MCF 10A (cell line): ENCODE data around the gene CWC25. TPM values are rescaled to one million over a fixed set of nuclear protein-coding genes. Genes with fewer than 3 reads are reported as not detected.

ENCODE experiments used
- BruUV-seq: library from RNA; stranded (reverse); fragments of 400-500 nt; replicated peaks from 2 replicates; lab custom pipeline; 2021; lab: Mats Ljungman, UMichigan
- CTCF ChIA-PET: fragments of 300-600 bp; sonication (Branson Sonifier 250); formaldehyde crosslinking; extraction: SDS; loops from one replicate; lab custom pipeline; 2021; ENCODE audit warnings: antibody characterized with exemption, inconsistent platforms; lab: Yijun Ruan, JAX
- POLR2A ChIA-PET: fragments of 300-600, 350-650 bp; sonication (Branson Sonifier 250); formaldehyde crosslinking; extraction: SDS; loops from one replicate; lab custom pipeline; 2020; ENCODE audit warnings: antibody characterized with exemption, inconsistent platforms; lab: Yijun Ruan, JAX
- DNase-seq: peaks from one replicate; pipeline ENCODE4 v3.0.0-alpha.2; 2018; ENCODE audit not compliant: unreplicated experiment
- H3K27ac Mint-ChIP-seq: one replicate; pipeline ENCODE4 v1.8.0; 2022; ENCODE audit warnings: mild to moderate bottlenecking, low read depth, mixed read lengths; ENCODE audit not compliant: unreplicated experiment
- H3K27me3 Mint-ChIP-seq: one replicate; pipeline ENCODE4 v1.8.0; 2022; ENCODE audit warnings: mixed read lengths; ENCODE audit not compliant: insufficient read depth, unreplicated experiment
- H3K36me3 Mint-ChIP-seq: one replicate; pipeline ENCODE4 v1.8.0; 2022; ENCODE audit warnings: mild to moderate bottlenecking, moderate library complexity, mixed read lengths; ENCODE audit not compliant: insufficient read depth, unreplicated experiment
- H3K4me1 Mint-ChIP-seq: one replicate; pipeline ENCODE4 v1.8.0; 2022; ENCODE audit warnings: mixed read lengths; ENCODE audit not compliant: insufficient read depth, unreplicated experiment
- H3K4me3 Mint-ChIP-seq: one replicate; pipeline ENCODE4 v1.8.0; 2022; ENCODE audit warnings: mild to moderate bottlenecking, moderate library complexity, mixed read lengths; ENCODE audit not compliant: unreplicated experiment
- H3K9me3 Mint-ChIP-seq: one replicate; pipeline ENCODE4 v1.8.0; 2022; ENCODE audit warnings: mixed read lengths; ENCODE audit not compliant: unreplicated experiment
- CTCF ChIP-seq: fragments of 200-600 bp; IDR thresholded peaks from one replicate; pipeline ENCODE4 v1.8.0; 2022; ENCODE audit warnings: antibody characterized with exemption, mild to moderate bottlenecking; ENCODE audit not compliant: unreplicated experiment
- intact Hi-C: fragments of 100-400 bp; cut with micrococcal nuclease; formaldehyde crosslinking; loops from 2 replicates; pipeline ENCODE4 v1.14.1; 2022
- total RNA-seq: library from RNA; stranded (reverse); gene quantifications from 2 replicates; pipeline ENCODE4 v1.2.3, GENCODE V29; 2022

The CWC25 gene
- total RNA-seq, 1 experiment from 2014 or later = 23.4 TPM

- Mint-ChIP-seq H3K4me1 (peaks cover 28% of the 10 kb centered on the region), H3K27ac (peak overlapping the region; percentile 98), H3K27me3 (no peaks in the 10 kb centered on the region), H3K9me3 (no peaks in the 10 kb centered on the region), H3K4me3 (peak overlapping the region; percentile 96), H3K36me3 (peaks cover 66% of the 10 kb centered on the region)
- no peak for TF ChIP-seq CTCF
- CTCF ChIA-PET = interaction anchor here (0.6 to 1.6 kb wide), 3 partner anchors 17 to 113 kb away, joined by 3 to 4 read pairs (median 3); no protein-coding TSS in a partner anchor
- POLR2A ChIA-PET = interaction anchor here (0.6 to 3.5 kb wide), 10 partner anchors 11 to 100 kb away, joined by 3 to 34 read pairs (median 7); partner anchors contain the start of genes CWC25, MLLT6, PIP4K2B and RPL23
- BruUV-seq = TSS peak; percentile 72
- intact Hi-C loops = loop anchor here (10.0 kb wide), 1 partner anchor 48 kb away; the partner anchor contains the start of gene MLLT6
- no peak for DNase-seq
Measured at GRCh38 chr17:38753071-38753506, 72.0 kb downstream of the CWC25 start.

- DNase-seq = peak; percentile 99
- no peaks in the 10 kb centered on the region for H3K9me3 Mint-ChIP-seq
- H3K4me1 Mint-ChIP-seq = peaks cover 28% of the 10 kb centered on the region
- CTCF ChIA-PET = interaction anchor here (0.6 to 1.6 kb wide), 3 partner anchors 18 to 431 kb away, joined by 3 to 4 read pairs (median 3); no protein-coding TSS in a partner anchor
- H3K4me3 Mint-ChIP-seq = peak within 1 kb of the TSS; percentile 96
- POLR2A ChIA-PET = interaction anchor here (0.6 to 4.4 kb wide), 27 partner anchors 9 to 709 kb away, joined by 3 to 46 read pairs (median 4); partner anchors contain the start of genes CDK12, CISD3, CWC25 and LASP1
- no peak for TF ChIP-seq CTCF
- intact Hi-C loops = loop anchor here (10.0 kb wide), 1 partner anchor 48 kb away; the partner anchor contains the start of gene MLLT6
- BruUV-seq = no TSS peak
- H3K36me3 Mint-ChIP-seq = peaks cover 60% of the 10 kb centered on the region
- no peaks in the 10 kb centered on the region for H3K27me3 Mint-ChIP-seq
- H3K27ac Mint-ChIP-seq = peak within 1 kb of the TSS; percentile 98
Measured at GRCh38 chr17:38752308-38753070, 72.6 kb downstream of the CWC25 start, which contains the start of gene PSMB3. TSS of gene PSMB3 (plus strand) at chr17:38752741. CDS start at chr17:38752827, 86 bp downstream.

GRCh38 chr17:38751808-38752307 lies 73.3 kb downstream of the CWC25 start:
- Mint-ChIP-seq H3K9me3 (no peaks in the 10 kb centered on the region), H3K27me3 (no peaks in the 10 kb centered on the region), H3K4me1 (peaks cover 29% of the 10 kb centered on the region), H3K27ac (peak overlapping the region; percentile 98), H3K4me3 (peak overlapping the region; percentile 96), H3K36me3 (peaks cover 54% of the 10 kb centered on the region)
- intact Hi-C loops = loop anchor here (10.0 kb wide), 1 partner anchor 47 kb away; the partner anchor contains the start of gene MLLT6
- CTCF ChIA-PET = interaction anchor here (0.6 kb wide), 1 partner anchor 430 kb away, joined by 4 read pairs; no protein-coding TSS in a partner anchor
- TSS peak; percentile 85 for BruUV-seq
- no peak for TF ChIP-seq CTCF
- DNase-seq = peak; percentile 84
- POLR2A ChIA-PET = interaction anchor here (0.6 to 4.4 kb wide), 27 partner anchors 8 to 710 kb away, joined by 3 to 46 read pairs (median 4); partner anchors contain the start of genes CDK12, CISD3, CWC25 and LASP1
